Effector CD8-positive, alpha-beta T cell (primary cell): ENCODE results near the gene ARMS2.

Experiments
- DNase-seq: peaks from one replicate; lab custom pipeline; 2025; lab: John Stamatoyannopoulos, UW

ARMS2 gene

DNA sequence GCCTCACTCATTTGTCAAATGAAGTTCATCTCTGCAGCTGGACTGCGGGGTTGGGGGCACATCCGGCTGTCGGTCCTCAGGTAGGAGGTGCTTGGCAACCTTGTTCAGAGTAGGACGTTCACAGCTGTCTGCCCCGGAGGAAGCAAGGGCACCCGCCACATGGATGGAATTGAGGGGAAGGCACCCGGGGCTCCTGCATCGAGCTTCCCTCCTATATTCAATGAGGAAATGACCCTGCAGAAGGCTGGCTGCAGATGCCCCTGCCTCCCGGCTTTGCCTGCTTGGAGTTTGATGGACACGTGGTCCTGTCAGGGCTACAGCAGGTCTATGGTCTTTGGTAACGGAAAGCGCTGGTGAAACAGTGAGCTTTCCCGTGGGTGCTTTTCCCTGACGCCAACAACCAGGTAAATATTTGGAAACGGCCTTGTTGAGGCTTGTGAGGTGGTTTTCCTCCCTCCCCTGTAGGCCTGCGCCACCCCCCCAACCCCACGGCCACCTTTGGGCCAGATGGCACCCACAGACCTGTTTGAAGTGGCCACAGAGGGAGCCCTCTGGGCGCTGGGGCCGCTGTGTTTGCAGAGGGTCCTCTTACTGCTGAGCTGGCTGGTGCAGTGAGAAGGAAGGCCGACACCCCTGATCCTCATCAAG is 39.8 kb downstream of the ARMS2 start:
- DNase-seq = no peak

DNA sequence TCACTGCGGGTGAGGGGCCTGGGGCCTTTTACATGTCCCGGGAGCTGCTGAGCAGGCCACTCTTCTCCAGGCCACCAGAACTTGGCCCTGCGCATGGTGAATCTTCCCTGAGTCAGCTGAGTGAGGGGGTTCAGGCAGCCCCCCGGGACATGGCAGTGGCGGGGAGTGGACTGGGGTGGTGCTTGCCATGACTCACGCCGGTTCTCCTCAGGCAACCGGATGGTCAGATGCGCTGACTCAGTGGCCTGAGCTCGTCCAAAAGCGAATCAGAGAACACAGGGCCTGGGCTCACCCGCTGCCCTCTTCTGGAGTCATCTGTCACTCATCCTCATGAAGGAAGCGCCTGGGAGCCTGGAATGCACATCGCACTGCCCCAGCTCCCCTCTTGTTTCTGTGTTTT is 40.4 kb downstream of the ARMS2 start:
- DNase-seq = no peak

DNA sequence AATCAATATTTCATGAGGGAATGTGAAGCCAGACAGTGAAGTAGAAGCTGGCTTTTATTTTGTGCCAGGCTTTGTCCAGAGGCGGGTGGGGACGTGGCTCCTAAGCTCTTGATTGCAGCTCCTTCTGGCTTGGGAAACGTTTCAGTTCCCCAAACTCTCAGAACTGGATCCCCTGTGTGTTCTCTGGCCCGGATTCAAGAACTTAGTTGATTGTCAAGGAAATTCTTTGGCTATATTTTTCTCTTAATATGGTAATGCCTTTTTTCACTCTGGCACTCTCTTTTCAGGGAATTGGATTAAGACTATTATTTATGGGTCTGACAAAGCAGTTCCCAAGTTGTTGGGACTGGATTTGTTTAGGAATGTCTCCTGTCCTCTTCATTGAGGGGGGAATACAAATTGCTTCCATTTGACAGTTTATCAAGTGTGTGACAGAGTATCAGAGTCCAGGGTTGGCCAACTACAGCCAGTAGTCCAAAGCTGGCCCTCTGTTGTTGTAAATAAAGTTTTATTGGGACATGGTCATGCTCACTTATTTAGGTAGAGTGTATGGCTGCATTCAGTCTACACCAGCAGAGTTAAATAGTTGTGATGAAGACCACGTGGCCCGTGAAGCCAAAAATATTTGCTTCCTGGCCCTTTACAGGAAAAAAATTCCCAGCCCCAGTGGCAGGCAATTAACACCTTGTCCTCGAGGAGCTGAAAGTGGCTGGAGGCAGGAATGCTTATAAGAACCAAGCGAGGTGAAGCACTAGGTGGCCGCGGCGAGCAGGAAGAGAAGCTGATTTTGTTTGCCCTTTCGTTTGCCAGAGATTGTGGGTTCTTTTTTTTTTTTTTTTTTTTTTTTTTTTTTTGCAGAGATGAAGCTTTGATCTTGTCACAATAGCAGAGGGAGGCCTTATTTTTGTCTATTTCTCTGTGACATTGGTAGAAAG is 41.2 kb downstream of the ARMS2 start:
- DNase-seq = no peak

DNA sequence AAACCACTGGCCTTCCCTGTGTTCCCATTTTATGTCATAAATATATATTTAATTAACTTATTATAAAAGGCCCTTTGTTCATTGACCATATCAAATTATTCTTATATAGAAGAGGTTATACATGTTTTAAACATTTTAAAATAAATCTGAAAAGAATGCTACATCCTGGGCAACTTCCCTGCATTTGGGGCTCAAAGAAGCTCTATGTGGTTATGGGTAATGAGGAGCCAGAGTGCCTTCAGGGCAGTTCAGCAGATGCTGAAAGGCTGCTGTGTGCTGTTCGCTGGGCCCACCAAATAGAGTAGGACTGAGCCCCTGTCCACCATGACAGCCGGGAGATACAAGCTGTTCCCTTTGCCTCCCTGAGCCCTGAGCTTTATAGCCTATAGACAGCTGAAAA is 42.8 kb downstream of the ARMS2 start:
- DNase-seq = no peak

DNA sequence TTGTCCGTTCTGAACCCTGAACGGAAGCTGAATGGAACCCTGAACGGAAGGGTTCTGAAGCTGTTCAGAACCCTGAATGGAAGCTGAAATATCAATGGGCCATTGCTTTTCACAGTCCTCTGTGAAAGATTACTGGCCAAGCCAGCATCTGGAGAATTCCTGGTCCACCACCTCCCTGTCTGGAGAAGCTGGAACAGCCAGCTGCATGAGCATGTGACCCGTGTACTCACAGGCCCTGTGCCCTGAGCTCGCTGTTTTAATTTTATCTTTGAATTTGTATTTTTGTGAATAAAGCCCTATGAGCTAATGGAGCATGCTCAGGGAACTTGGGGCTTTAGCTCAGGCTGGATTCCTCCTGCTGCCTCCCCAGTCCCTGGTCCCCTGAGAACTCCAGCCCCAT is 44.1 kb downstream of the ARMS2 start:
- no peak for DNase-seq

DNA sequence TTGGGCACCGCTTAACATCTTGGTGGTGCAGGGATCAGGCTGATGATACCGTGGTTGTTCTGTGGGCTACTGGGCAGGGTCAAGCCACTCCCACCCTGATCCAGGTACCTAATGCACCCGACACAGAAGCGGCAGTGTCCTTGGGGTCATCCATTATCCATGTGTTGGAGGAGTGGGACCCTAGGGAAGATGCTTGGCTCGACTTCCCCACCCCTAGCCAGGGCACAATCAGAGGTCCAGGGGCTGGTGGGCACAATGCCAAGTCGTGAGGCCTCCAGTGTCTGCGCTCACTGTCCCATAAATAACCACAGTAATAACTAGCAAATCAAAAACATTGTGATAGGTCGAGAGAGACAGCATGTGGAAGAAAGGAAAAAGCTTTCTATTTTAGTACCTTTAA is 44.6 kb downstream of the ARMS2 start:
- no peak for DNase-seq

DNA sequence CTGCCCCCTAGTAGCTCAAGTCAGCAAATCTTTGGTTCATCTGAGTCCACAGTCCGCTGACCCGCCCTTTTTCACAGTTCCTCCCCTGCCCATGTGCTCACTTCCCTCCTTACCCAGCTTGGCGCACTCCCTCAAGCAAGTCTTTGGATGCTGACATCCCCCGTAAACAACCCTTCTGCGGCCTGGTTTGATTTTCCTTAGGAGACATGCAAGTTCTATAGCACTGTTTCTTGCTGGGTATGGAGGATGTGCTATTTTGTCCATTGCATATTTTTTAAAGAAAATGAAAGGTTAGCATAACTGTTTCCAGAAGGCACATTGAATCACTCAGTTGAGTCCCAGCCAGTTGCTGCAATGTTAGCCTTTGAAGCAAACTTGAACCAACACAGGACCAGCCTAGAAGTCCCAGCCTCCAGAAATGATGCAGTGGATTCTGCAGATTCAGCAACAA is 45.1 kb downstream of the ARMS2 start:
- no peak for DNase-seq

DNA sequence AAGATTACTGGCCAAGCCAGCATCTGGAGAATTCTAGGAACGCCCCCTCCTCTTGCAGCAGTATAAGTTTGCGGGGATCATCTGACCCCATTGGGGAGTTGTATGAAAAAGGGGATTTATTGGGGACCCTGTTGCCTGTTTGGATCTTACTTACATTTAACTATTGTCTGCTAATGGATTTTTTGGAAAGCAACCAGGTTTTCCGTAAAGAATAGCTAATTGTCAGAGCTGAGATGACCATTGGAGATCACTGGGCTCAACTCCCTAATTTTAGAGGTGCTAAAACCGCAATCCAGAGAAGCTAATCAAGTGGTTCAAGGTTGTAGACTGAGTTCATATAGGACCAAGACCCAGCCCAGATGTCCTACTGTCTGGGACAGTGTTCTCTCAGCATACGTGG is 45.7 kb downstream of the ARMS2 start:
- no peak for DNase-seq

DNA sequence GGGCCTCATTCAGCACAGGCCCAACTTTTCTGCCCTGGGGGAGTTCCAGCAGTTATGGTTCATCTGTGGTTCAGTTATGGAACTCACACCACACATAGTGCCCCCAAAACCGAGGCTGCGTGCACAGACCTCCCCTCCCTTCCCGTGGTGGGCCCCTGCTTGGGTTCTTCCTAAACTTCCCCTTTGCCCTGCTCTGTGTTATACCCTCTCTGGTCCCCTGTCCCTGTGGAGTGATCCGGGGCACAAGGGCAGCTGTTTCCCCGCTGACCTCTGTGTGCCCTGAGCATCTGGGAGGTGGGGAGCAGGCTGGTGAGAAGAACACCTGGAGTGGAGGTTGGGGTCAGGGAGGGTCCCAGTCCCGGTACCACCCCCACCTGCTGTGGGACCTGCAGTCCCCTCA is 46.3 kb downstream of the ARMS2 start:
- DNase-seq = no peak

DNA sequence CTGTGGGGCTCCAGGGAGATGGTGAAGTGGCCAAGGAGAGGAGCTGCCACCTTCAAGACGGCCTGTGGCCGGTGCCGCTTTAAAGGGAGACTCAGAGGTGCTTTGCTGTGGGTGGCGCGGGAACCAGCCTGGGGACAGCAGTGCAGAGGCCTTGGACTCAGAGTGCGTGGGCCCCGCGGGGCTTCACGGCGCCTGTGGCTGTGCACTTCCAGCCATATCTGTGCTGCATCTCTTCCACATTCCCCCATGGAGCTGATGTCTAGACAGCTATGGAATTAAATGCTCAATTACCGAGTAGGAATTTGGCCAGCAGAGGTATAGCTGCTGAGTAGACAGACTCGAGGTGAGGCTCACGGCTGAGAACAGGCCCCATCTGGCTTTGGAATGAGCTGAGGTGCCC is 48.6 kb downstream of the ARMS2 start:
- DNase-seq = no peak

DNA sequence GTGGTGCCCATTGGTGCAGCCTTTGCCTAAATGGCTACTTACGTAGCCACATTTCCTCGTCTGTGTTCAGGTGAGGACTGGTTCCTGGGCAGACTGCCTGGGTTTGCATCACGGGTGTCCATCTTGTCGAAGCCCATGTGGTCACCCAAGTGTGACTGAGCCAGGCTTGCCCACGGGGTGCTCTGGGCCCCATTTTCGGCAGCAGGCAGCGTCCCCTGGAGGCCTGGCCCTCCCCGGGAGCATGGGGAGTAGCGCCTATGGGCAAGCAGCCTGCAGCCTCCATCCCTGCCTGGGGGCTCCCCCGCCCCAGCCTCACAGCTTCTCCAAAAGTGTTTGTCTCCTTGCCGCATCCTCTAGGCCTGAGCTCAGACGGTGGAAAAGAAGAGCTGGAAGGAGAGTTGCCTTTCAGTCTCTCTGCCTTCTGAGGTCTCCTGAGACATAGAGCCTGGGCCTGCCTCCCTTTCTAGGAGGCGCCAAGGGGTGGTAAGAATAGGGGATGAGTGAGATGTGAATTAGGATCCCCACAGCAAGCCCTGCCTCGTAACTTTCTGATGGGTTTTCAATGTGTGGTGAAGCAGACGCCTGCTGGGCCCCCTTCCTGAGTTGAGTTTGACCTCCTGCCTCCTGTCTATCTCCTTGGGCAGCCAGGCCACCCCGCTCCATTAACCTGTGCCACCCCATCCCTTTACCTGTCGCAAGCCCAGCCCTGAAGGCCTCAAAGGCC is 49.6 kb downstream of the ARMS2 start:
- DNase-seq = no peak

DNA sequence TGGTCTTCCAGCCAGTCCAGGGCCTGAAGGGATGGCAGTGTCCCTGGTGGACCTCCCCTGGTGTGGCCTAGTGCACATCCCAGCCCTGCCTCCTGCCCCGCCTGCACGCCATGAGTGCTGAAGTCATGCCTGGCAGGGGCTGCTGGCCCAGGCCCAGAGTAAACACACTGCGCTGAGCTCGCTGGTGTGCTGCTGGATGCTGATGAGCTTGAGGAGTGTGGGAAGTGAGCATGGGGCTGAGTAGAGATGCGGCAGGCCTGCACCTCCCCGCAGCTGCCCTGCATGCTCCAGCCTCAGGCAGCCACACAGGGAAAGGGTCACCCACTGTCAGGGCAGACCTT is 50.1 kb downstream of the ARMS2 start:
- DNase-seq = no peak

DNA sequence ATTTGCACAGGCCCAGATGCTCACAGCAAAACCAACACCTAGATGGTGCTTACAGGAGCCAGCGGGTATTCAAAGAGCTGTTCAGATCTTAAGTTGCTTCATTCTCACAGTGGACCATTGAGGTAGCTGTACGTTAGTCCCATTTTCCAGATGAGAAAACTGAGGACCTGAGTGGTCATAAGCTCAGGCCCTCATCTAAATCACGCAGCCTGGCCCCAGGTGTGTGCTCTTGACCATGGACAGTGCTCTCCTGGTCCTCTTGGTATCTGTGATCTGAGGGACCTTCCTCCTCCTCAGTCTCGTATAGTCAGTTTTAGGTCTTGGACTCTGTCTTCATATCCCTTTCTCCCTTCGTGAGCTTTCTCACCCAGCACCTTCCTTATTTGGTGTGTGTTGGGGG is 50.6 kb downstream of the ARMS2 start:
- no peak for DNase-seq

DNA sequence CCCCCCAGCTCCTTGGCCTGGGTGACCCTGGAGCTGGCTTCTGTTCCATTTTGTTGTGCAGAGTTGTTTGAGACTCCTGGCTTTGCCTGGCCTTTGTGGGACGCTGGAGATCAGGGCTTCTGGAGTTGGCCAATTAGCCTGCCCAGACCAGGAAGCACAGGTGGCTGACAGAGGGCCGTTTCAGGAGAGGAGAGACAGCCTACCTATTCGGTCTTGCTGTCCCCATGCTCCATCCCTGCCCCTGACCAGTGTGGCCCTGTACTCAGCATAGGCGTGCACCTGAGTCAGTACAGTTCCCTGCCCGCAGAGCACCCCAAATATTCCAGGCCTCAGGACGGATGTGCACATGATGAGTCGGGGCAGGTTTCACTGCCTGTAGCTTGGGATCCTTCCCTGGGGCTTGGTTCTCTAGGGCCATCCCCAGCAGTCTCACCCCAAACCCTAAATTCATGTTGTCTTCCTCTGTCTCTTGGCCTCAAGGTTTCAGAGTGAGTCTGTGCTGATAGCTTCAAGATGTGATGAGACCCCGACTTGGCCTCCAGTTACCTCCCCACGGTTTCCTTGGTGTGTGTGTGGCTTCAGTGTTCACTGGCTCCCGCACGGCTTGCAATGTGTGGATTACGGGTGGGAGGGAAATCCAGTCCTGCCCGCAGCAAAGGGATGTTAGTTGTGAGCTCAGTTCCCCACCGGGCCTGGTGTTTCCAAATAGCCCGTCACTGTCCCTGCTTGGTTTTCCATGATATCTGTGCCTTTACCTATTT is 51.6 kb downstream of the ARMS2 start:
- no peak for DNase-seq
